Glutamatergic neuron (in vitro differentiated cells): Measurements from ENCODE around the gene MSH2. TPM values are rescaled to one million over a fixed set of nuclear protein-coding genes. Genes with fewer than 3 reads are reported as not detected.

Source experiments
- DNase-seq: peaks from one replicate; pipeline ENCODE4 v3.0.0; 2022
- H3K27ac Mint-ChIP-seq: one replicate; pipeline ENCODE4 v1.8.0; 2020; ENCODE audit warnings: mild to moderate bottlenecking, mixed read lengths, inconsistent platforms; ENCODE audit not compliant: unreplicated experiment
- H3K27me3 Mint-ChIP-seq: one replicate; pipeline ENCODE4 v1.8.0; 2020; ENCODE audit warnings: mild to moderate bottlenecking, moderate library complexity, mixed read lengths, inconsistent platforms; ENCODE audit not compliant: unreplicated experiment
- H3K36me3 Mint-ChIP-seq: one replicate; pipeline ENCODE4 v1.8.0; 2020; ENCODE audit warnings: mild to moderate bottlenecking, mixed read lengths, inconsistent platforms; ENCODE audit not compliant: unreplicated experiment
- H3K4me1 Mint-ChIP-seq: one replicate; pipeline ENCODE4 v1.8.0; 2020; ENCODE audit warnings: mild to moderate bottlenecking, low read depth, mixed read lengths, inconsistent platforms; ENCODE audit not compliant: unreplicated experiment
- H3K4me3 Mint-ChIP-seq: one replicate; pipeline ENCODE4 v1.8.0; 2020; ENCODE audit warnings: mild to moderate bottlenecking, mixed read lengths, inconsistent platforms; ENCODE audit not compliant: unreplicated experiment
- H3K9me3 Mint-ChIP-seq: one replicate; pipeline ENCODE4 v1.8.0; 2020; ENCODE audit warnings: mild to moderate bottlenecking, moderate library complexity, mixed read lengths, inconsistent platforms; ENCODE audit not compliant: unreplicated experiment
- CTCF ChIP-seq: fragments of 200-600 bp; sonication (generic); IDR thresholded peaks from one replicate; pipeline ENCODE4 v1.5.0; 2021; ENCODE audit not compliant: partially characterized antibody, unreplicated experiment
- total RNA-seq: library from RNA; stranded (reverse); fragmentation: NEBNext Ultra II Directional; extraction: Animal tissue kit (Norgen Biotek cat#: 25700); gene quantifications from one replicate; pipeline ENCODE4 v1.2.1, GENCODE V29; 2021; ENCODE audit not compliant: unreplicated experiment

The MSH2 gene
- total RNA-seq, 1 donor from 2014 or later: 27.9 TPM

GRCh38 chr2:47471429-47472116, 68.6 kb downstream of the MSH2 start:
- Mint-ChIP-seq H3K27me3 (no peaks in the 10 kb centered on the region), H3K4me1 (no peaks in the 10 kb centered on the region), H3K27ac (no peak overlapping the region), H3K4me3 (no peak overlapping the region), H3K36me3 (no peaks in the 10 kb centered on the region), H3K9me3 (no peaks in the 10 kb centered on the region)
- no peak for TF ChIP-seq CTCF
- no peak for DNase-seq

- no peak for TF ChIP-seq CTCF
- no peak overlapping the region for H3K27ac Mint-ChIP-seq
- H3K9me3 Mint-ChIP-seq: no peaks in the 10 kb centered on the region
- H3K4me1 Mint-ChIP-seq: no peaks in the 10 kb centered on the region
- H3K4me3 Mint-ChIP-seq: no peak overlapping the region
- no peaks in the 10 kb centered on the region for H3K27me3 Mint-ChIP-seq
- DNase-seq: no peak
- no peaks in the 10 kb centered on the region for H3K36me3 Mint-ChIP-seq
Observed at GRCh38 chr2:47479863-47480262, 76.9 kb downstream of the MSH2 start.

- Mint-ChIP-seq H3K27me3 (no peaks in the 10 kb centered on the region), H3K4me3 (no peak overlapping the region), H3K36me3 (no peaks in the 10 kb centered on the region), H3K4me1 (peaks cover 10% of the 10 kb centered on the region), H3K9me3 (no peaks in the 10 kb centered on the region), H3K27ac (no peak overlapping the region)
- TF ChIP-seq CTCF: no peak
- DNase-seq: no peak
Observed at GRCh38 chr2:47483191-47483590, 80.2 kb downstream of the MSH2 start.

- no peak overlapping the region for H3K27ac Mint-ChIP-seq
- DNase-seq: no peak
- TF ChIP-seq CTCF: no peak
- H3K9me3 Mint-ChIP-seq: no peaks in the 10 kb centered on the region
- no peaks in the 10 kb centered on the region for H3K27me3 Mint-ChIP-seq
- H3K36me3 Mint-ChIP-seq: no peaks in the 10 kb centered on the region
- no peak overlapping the region for H3K4me3 Mint-ChIP-seq
- peaks cover 10% of the 10 kb centered on the region for H3K4me1 Mint-ChIP-seq
Observed at GRCh38 chr2:47484396-47484795, 81.4 kb downstream of the MSH2 start.

- H3K36me3 Mint-ChIP-seq: no peaks in the 10 kb centered on the region
- no peaks in the 10 kb centered on the region for H3K27me3 Mint-ChIP-seq
- DNase-seq: no peak
- H3K27ac Mint-ChIP-seq: no peak overlapping the region
- no peaks in the 10 kb centered on the region for H3K9me3 Mint-ChIP-seq
- no peak for TF ChIP-seq CTCF
- H3K4me3 Mint-ChIP-seq: no peak overlapping the region
- peaks cover 10% of the 10 kb centered on the region for H3K4me1 Mint-ChIP-seq
Observed at GRCh38 chr2:47485177-47485576, 82.2 kb downstream of the MSH2 start.
